ENCODE data around the gene MAD1L1. TPM values are rescaled to one million over a fixed set of nuclear protein-coding genes. Genes with fewer than 3 reads are reported as not detected.

Gene MAD1L1
- total RNA-seq, 3 donors from 2014 or later = 25.3 to 31.2 (median 26.2) TPM

DNA sequence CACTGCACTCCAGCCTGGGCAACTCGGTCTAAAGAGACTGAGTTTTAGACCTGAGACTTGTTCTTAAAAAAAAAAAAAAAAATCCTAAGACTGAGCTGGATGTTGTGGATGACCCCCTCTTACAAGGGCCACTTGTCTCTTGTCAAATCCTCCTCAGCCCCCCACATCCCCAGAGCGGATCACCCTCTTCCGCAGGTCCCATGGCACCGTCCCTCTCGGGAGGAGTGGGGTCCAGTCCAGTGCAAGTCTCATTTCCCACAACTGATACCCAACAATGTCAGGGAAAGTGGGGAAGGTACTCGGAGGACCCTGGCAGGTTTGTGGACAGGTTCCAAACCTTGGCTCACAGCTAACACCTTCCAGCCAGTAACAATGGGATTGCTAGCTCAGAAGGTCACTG lies 462.4 kb downstream of the MAD1L1 start:
- Histone ChIP-seq H3K36me3 (ENCODE audit: low read depth) (no peaks in the 10 kb centered on the region), H3K9me3 (no peaks in the 10 kb centered on the region), H3K4me1 (ENCODE audit: low read depth) (no peaks in the 10 kb centered on the region), H3K4me3 (no peak overlapping the region)
- intact Hi-C loops (cut with DNase I, micrococcal nuclease) = no loop called here
- DNase-seq (no peak), ATAC-seq (no peak)
- TF ChIP-seq CTCF (IDR thresholded peaks at IDR 0.05) = no peak

DNA sequence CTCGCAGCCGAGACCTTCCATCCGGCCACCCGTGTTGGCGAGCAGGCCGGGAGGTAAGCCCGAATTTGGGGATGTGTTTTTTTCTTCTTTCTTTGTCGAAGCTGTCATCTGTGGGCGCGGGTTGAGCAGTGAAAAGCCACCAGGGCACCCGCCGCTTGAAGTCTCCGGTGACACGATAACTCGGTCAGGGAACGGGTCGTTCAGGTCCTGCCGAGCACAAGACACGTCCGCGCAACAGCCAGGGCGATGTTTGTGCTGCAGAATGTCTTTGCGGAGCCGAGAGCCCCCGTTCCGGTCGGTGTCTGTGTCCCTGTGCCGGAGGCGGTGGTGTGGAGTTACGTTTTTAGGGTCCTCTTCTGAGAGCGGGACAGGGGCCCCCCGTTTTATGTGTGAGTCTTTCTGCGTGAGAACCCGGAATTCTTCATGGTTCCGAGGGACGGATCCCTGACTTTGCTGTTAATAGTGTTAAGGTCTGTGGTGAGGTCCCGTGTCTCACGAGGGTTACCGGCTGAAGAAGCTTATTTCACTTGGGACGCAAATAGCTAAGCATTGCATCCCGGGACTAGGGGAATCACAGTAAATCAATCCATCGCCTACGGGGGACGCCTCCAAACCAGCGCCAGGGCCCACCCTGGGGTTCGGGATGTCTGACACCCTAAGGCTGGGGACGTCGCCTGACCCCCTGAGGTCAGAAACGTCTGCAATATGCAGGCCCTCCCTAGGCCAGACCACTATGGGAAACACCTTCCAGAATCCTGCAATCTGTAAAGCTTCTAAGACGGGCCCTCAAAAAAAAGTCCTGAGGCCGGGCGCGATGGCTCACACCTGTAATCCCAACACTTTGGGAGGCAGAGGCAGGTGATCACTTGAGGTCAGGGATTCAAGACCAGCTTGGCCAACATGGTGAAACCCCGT lies 463.2 kb downstream of the MAD1L1 start:
- Histone ChIP-seq H3K4me3 (no peak overlapping the region), H3K4me1 (ENCODE audit: low read depth) (no peaks in the 10 kb centered on the region), H3K36me3 (ENCODE audit: low read depth) (no peaks in the 10 kb centered on the region), H3K9me3 (peaks cover under 1% of the 10 kb centered on the region)
- intact Hi-C loops (cut with DNase I, micrococcal nuclease) = no loop called here
- no peak for DNase-seq
- TF ChIP-seq CTCF (IDR thresholded peaks at IDR 0.05) = no peak
- ATAC-seq = no peak

DNA sequence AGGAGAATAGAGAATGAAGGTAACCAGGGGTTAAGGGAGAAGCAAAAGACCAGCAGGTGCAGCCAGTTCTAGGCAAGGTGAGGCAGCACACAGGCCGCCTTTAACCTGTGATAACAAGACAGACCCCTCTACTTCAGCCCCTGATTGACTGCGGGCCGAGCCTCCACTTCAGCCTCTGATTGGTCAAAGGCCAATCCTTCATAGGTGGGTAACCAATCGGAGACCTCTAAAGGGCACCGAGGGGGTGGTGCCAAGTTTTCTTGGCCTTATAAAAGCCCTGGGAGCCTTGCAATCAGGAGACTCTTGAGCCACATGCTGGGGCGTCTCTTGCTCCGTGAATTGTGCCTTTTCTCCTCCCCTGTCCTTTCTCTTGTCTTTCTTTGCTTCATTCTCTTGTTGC lies 463.9 kb downstream of the MAD1L1 start:
- H3K36me3 ChIP-seq (ENCODE audit: low read depth) = no peaks in the 10 kb centered on the region
- H3K4me3 ChIP-seq = no peak overlapping the region
- ATAC-seq (no peak), DNase-seq (no peak)
- intact Hi-C loops (cut with DNase I, micrococcal nuclease) = no loop called here
- H3K9me3 ChIP-seq = peaks cover 7% of the 10 kb centered on the region
- no peaks in the 10 kb centered on the region for H3K4me1 ChIP-seq (ENCODE audit: low read depth)
- no peak for TF ChIP-seq CTCF (IDR thresholded peaks at IDR 0.05)

DNA sequence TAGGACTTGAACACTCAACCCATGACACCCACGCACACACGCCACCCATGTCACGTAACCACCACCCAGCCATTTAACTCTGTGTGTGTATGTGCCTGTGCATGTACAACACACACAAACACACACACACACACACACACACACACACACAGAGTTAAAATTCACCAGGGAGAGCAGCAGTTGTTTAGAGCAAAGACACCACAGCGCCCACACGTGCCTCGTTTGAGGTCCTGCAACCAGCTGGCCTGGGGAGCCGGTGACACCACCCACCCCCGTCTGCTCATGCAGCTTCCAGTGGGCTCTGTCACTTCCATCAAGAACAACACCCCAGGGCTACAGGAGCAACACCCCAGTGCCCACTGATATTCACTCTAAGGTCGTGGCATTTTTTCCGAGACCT lies 465.2 kb downstream of the MAD1L1 start:
- no peak for ATAC-seq
- no peak for TF ChIP-seq CTCF (IDR thresholded peaks at IDR 0.05)

More for the DNA sequence above, 465.2 kb downstream of the MAD1L1 start:
- no peaks in the 10 kb centered on the region for H3K36me3 ChIP-seq (ENCODE audit: low read depth)
- no peak for DNase-seq
- no peaks in the 10 kb centered on the region for H3K4me1 ChIP-seq (ENCODE audit: low read depth)
- H3K9me3 ChIP-seq = peaks cover 16% of the 10 kb centered on the region
- intact Hi-C loops (cut with DNase I, micrococcal nuclease) = no loop called here
- H3K4me3 ChIP-seq = no peak overlapping the region

Small RNAs within 50 kb of the gene (microRNA-seq; reads per million reads assigned to microRNA genes)
- not detected for gene MIR4655
- not detected for gene MIR6836

Other genes with a start within 250 kb of the MAD1L1 start
- gene MRM2, start 9.3 kb upstream of the MAD1L1 start, total RNA-seq = 10 to 100 TPM; 16.5 to 18.8 (median 17.2) TPM
- 10 to 100 TPM in 2 of 3 donors, 1 to 10 TPM in 1; 6.8 to 20.3 (median 12.4) TPM for gene NUDT1, start 9.3 kb upstream of the MAD1L1 start, total RNA-seq
- gene SNX8, start 81.5 kb upstream of the MAD1L1 start, total RNA-seq = 10 to 100 TPM; 20.8 to 30.1 (median 23.2) TPM
- 100 to 1,000 TPM in 2 of 3 donors, 10 to 100 TPM in 1; 91.6 to 127 (median 110) TPM for gene EIF3B, start 121.9 kb upstream of the MAD1L1 start, total RNA-seq
- gene CHST12, start 170.7 kb upstream of the MAD1L1 start, total RNA-seq = 10 to 100 TPM; 10.7 to 20.9 (median 12.2) TPM
- gene GRIFIN, start 243.5 kb upstream of the MAD1L1 start, total RNA-seq = not detected